GM10847 (cell line): ENCODE data around the gene TFDP1.

Experiments used
- POLR2A ChIP-seq: IDR thresholded peaks from 2 replicates; pipeline ENCODE4 v1.6.1; 2011; ENCODE audit not compliant: insufficient read length; ENCODE audit errors: extremely low read depth

TFDP1 gene

DNA sequence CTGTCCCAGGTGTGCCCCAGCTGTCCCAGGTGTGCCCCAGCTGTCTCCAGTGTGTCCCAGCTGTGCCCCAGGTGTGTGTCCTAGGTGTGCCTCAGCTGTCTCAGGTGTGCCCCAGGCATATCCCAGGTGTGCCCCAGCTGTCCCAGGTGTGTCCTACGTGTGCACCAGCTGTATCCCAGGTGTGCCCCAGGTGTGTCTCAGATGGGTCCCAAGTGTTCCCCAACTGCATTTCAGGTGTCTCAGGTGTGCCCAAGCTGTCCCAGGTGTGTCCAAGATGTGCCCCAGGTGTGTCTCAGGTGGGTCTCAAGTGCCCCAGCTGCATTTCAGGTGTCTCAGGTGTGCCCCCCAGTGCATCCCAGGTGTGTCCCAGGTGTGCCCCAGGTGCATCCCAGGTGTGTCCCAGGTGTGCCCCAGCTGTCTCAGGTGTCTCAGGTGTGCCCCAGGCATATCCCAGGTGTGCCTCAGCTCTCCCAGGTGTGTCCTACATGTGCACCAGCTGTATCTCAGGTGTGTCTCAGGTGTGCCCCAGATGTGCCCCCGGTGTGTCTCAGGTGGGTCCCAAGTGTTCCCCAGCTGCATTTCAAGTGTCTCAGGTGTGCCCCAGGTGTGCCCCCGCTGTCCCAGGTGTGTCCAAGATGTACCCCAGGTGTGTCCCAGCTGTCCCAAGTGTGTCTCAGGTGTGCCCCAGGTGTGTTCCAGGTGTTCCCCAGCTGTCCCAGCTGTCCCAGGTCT is 81.2 kb downstream of the TFDP1 start:
- no peak for TF ChIP-seq POLR2A

DNA sequence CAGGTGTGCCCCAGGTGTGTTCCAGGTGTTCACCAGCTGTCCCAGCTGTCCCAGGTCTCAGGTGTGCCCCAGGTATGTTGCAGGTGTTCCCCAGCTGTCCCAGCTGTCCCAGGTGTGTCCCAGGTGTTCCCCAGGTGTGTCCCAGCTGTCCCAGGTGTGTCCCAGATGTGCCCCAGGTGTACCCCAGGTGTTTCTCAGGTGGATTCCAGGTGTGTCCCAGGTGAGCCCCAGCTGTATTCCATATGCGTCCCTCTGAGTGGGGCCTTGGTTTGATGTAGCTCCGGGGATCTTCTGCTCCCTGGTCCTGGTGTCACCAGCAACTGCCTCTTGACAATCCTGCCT is 81.7 kb downstream of the TFDP1 start:
- TF ChIP-seq POLR2A, result no peak

DNA sequence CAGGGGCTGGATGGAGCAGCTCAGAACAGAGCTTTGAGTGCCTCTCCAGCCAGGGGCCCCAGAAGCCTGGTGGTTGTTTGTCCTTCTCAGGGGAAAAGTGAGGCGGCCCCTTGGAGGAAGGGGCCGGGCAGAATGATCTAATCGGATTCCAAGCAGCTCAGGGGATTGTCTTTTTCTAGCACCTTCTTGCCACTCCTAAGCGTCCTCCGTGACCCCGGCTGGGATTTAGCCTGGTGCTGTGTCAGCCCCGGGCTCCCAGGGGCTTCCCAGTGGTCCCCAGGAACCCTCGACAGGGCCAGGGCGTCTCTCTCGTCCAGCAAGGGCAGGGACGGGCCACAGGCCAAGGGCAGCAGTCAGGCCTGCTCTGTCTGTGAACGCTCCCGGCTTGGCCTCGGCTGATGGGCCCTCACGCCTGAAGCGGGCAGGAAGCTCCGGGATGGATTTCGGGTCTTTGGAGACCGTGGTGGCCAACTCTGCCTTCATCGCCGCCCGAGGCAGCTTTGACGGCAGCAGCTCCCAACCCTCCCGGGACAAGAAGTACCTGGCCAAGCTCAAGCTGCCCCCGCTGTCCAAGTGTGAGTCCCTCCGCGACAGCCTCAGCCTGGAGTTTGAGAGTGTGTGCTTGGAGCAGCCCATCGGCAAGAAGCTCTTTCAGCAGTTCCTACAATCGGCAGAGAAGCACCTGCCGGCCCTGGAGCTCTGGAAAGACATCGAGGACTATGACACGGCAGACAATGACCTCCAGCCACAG is 82.6 kb downstream of the TFDP1 start, which contains the start of gene GRK1:
Gene GRK1 (plus strand): TSS at position 269 of the 751 bp plus-strand sequence. CDS start 168 bp downstream, at position 437.
- TF ChIP-seq POLR2A, result no peak

DNA sequence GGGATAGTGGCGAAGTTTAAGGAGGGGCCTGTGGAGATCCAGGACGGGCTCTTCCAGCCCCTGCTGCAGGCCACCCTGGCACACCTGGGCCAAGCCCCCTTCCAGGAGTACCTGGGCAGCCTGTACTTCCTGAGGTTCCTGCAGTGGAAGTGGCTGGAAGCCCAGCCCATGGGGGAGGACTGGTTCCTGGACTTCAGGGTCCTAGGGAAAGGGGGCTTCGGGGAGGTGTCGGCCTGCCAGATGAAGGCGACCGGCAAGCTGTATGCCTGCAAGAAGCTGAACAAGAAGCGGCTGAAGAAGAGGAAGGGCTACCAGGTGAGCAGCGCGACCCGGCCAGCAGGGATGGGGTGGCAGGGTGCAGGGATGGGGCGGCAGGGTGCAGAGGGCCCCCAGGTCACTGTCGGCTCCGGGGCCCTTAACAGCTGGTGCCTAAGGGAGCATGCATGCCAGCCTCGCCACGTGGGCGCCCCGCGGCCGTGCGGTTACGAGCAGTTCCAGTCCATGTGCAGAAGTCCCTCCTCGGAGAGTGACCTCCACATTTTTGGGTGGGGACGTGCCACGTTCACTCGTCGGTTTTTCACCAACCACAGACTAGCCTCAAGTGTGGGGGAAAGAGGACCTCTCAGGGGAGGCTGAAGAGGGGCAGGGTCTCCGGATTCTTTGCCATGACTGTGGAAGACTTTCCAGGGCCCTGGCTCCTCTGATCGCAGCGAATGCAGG is 83.4 kb downstream of the TFDP1 start:
- TF ChIP-seq POLR2A, result no peak

- TF ChIP-seq POLR2A, result no peak
These were observed 84.0 kb downstream of the TFDP1 start for GRCh38 chr13:113668491-113668971.

DNA sequence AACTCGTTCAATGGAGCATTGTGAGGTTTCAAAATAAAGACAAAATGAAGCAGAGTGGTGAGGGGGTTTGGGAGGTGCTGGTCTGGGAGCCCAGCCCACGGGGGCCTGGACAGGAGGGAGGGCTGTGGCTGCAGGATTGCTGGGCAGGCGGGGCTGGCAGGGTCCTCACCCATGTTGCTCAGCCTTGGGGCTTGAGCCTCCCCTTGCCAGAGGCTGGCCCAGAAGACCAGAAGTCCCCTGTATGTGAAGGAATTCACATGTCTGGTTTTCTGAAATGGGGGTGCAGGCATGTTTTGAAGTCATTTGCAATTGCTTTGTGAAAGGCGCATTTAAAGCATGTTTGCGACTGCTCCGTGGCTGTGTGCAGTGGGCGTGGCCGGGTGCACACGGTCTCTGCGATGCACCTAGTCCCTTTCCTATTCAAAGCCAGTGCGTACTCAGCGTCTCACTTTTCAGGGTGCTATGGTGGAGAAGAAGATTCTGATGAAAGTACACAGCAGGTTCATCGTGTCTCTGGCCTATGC is 84.7 kb downstream of the TFDP1 start:
- TF ChIP-seq POLR2A, result no peak

DNA sequence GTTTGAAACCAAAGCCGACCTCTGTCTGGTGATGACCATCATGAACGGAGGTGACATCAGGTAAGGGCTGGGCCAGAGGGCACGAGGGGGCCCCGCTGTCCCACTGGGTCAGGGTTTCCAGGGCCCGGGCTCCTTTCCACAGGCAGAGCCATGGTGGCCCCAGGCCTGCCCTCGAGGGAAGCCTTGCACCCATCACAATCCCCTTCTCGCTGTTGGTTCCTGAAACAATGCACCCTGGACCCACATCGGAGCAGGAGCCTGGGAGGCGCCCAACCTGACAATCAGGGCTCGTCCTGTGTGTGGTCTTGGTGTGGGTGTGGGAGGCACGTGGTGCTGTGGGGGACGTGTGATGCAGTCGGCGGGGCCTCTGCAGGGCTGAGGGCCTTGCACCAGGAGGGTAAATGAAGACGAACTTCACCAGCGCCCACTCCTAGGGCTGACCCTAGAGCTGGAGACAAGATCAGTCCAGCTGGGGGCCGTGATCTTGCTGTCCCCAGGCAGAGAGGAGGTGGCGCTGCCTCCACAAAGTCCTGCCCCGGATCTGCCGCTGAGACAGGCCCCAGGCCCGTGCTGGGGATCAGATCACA is 85.3 kb downstream of the TFDP1 start:
- TF ChIP-seq POLR2A, result no peak

DNA sequence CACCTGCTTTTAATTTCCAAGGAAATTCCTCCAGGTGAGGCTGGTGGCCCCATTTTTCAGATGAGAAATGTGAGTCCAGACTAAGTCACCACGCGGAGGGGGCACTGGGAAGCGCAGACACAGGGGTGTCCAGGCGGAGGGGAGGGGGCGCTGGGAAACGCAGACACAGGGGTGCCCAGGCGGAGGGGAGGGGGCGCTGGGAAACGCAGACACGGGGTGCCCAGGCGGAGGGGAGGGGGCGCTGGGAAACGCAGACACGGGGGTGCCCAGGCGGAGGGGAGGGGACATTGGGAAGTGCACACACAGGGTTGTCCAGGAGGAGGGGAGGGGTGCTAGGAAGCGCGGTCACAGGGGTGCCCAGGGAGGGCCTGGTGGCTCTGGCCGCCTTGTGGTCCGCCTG is 86.0 kb downstream of the TFDP1 start:
- TF ChIP-seq POLR2A, result no peak

- no peak for TF ChIP-seq POLR2A
These were observed 86.8 kb downstream of the TFDP1 start for GRCh38 chr13:113671066-113672001.

GRCh38 chr13:113672002-113672651 is 87.6 kb downstream of the TFDP1 start:
- TF ChIP-seq POLR2A, result no peak
